H1 (cell line): ENCODE results near the gene FAM193A. TPM values are rescaled to one million over a fixed set of nuclear protein-coding genes. Genes with fewer than 3 reads are reported as not detected.

Experiments
- CTCF ChIA-PET: fragments of 300-600 bp; sonication (Branson Sonifier 250); formaldehyde crosslinking; loops from one replicate; lab custom pipeline; 2021; ENCODE audit not compliant: partially characterized antibody; lab: Charles Lee
- POLR2A ChIA-PET: fragments of 300-600 bp; sonication (Branson Sonifier 250); formaldehyde crosslinking; loops from one replicate; lab custom pipeline; 2021; ENCODE audit warnings: inconsistent platforms; ENCODE audit not compliant: partially characterized antibody; lab: Charles Lee
- DNase-seq, 2 experiments: peaks; one replicate each; pipeline versions ENCODE4 v3.0.0 to v3.0.0-alpha.2; 2010 to 2022; ENCODE audit warnings: low spot score in 2 of 2, low read depth in 1 of 2, mixed read lengths in 1 of 2
- FAIRE-seq: peaks from 2 replicates; lab custom pipeline; 2011; peaks lifted over from hg19 to GRCh38; lab: Jason Lieb, UNC
- H2AFZ ChIP-seq: 2 replicates; pipeline ENCODE4 v1.8.1; 2012; ENCODE audit warnings: low read length, inconsistent platforms
- H2AK5ac ChIP-seq: 2 replicates; pipeline ENCODE4 v1.6.1; 2013; ENCODE audit warnings: low read depth, low read length
- H2BK120ac ChIP-seq: replicated peaks from 2 replicates; pipeline ENCODE3; 2013; ENCODE audit warnings: low read depth, low read length, inconsistent platforms
- H2BK12ac ChIP-seq: 2 replicates; pipeline ENCODE4 v1.6.1; 2013; ENCODE audit warnings: low read depth, low read length
- H2BK15ac ChIP-seq: 2 replicates; pipeline ENCODE4 v1.6.1; 2013; ENCODE audit warnings: low read length
- H2BK20ac ChIP-seq: 2 replicates; pipeline ENCODE4 v1.6.1; 2013; ENCODE audit warnings: low read length
- H2BK5ac ChIP-seq: 2 replicates; pipeline ENCODE4 v1.6.1; 2013; ENCODE audit warnings: low read depth, low read length
- H3K14ac ChIP-seq: 2 replicates; pipeline ENCODE4 v1.6.1; 2013; ENCODE audit warnings: inconsistent platforms; ENCODE audit not compliant: insufficient read length
- H3K18ac ChIP-seq: 2 replicates; pipeline ENCODE4 v1.6.1; 2013; ENCODE audit warnings: low read length; ENCODE audit errors: extremely low read depth
- H3K23ac ChIP-seq: 2 replicates; pipeline ENCODE4 v1.6.1; 2013; ENCODE audit warnings: inconsistent platforms; ENCODE audit not compliant: insufficient read length
- H3K23me2 ChIP-seq: 2 replicates; pipeline ENCODE4 v1.6.1; 2013; ENCODE audit warnings: low read depth, low read length
- H3K27ac ChIP-seq: 2 replicates; pipeline ENCODE4 v1.6.1; 2011; ENCODE audit warnings: low read depth, low read length, inconsistent platforms
- H3K27me3 ChIP-seq, 4 experiments: replicated peaks in 1 of 4; 1 replicate in 1 of 4; 2 replicates in 3 of 4; pipeline versions ENCODE4 v1.6.1 to v1.8.1; 2011 to 2013; ENCODE audit warnings: low read length in 3 of 4, mild to moderate bottlenecking in 3 of 4, inconsistent platforms in 2 of 4, mixed read lengths in 2 of 4, moderate library complexity in 1 of 4; ENCODE audit not compliant: control insufficient read depth in 3 of 4, insufficient read depth in 3 of 4; ENCODE audit errors: extremely low read depth in 1 of 4
- H3K36me3 ChIP-seq, 4 experiments: 2 replicates each; pipeline versions ENCODE4 v1.6.1 to v1.8.1; 2011 to 2013; ENCODE audit warnings: mild to moderate bottlenecking in 4 of 4, low read length in 3 of 4, moderate library complexity in 2 of 4, control low read depth in 1 of 4, inconsistent platforms in 1 of 4; ENCODE audit not compliant: insufficient read depth in 4 of 4, control insufficient read depth in 2 of 4
- H3K4ac ChIP-seq: replicated peaks from 2 replicates; pipeline ENCODE3; 2013; ENCODE audit warnings: low read length, low read depth, mixed read lengths, inconsistent platforms; ENCODE audit not compliant: insufficient read length
- H3K4me1 ChIP-seq, 4 experiments: replicated peaks in 1 of 4; 1 replicate in 1 of 4; 2 replicates in 3 of 4; pipeline versions ENCODE4 v1.6.1 to v1.8.1; 2011 to 2013; ENCODE audit warnings: low read length in 3 of 4, inconsistent platforms in 2 of 4, mixed read lengths in 1 of 4; ENCODE audit not compliant: insufficient read depth in 4 of 4, control insufficient read depth in 3 of 4
- H3K4me2 ChIP-seq, 2 experiments: 2 replicates each; pipeline versions ENCODE4 v1.6.1 to v1.8.1; 2011 to 2013; ENCODE audit warnings: low read depth in 2 of 2, low read length in 2 of 2, control low read depth in 1 of 2, inconsistent platforms in 1 of 2, mild to moderate bottlenecking in 1 of 2; ENCODE audit not compliant: insufficient read depth in 1 of 2
- H3K4me3 ChIP-seq, 4 experiments: fragments of 200-600, 300-600 bp in 1 of 4; sonication (generic), shearing (Covaris generic), sonication (Bioruptor Twin) in 1 of 4; 2 replicates each; pipeline versions ENCODE4 v1.5.1 to v1.8.1; 2011 to 2016; ENCODE audit warnings: low read length in 4 of 4, low read depth in 3 of 4, control low read depth in 2 of 4, inconsistent platforms in 2 of 4, mild to moderate bottlenecking in 2 of 4, mixed read lengths in 1 of 4, moderate library complexity in 1 of 4; ENCODE audit not compliant: insufficient read depth in 2 of 4; ENCODE audit errors: extremely low read depth in 1 of 4
- H3K56ac ChIP-seq: replicated peaks from 2 replicates; pipeline ENCODE3; 2013; ENCODE audit warnings: low read depth, mild to moderate bottlenecking, mixed read lengths, low read length, inconsistent platforms; ENCODE audit not compliant: insufficient read length
- H3K79me1 ChIP-seq: 2 replicates; pipeline ENCODE4 v1.6.1; 2013; ENCODE audit warnings: low read depth, low read length, control low read depth
- H3K79me2 ChIP-seq, 2 experiments: 2 replicates each; pipeline versions ENCODE4 v1.6.1 to v1.8.1; 2012 to 2013; ENCODE audit warnings: low read length in 2 of 2, mild to moderate bottlenecking in 2 of 2, inconsistent platforms in 1 of 2; ENCODE audit not compliant: insufficient read depth in 2 of 2, control insufficient read depth in 1 of 2
- H3K9ac ChIP-seq, 4 experiments: replicated peaks in 1 of 4; 1 replicate in 1 of 4; 2 replicates in 3 of 4; pipeline versions ENCODE4 v1.6.1 to v1.8.1; 2011 to 2013; ENCODE audit warnings: low read depth in 3 of 4, low read length in 3 of 4, control low read depth in 2 of 4, mild to moderate bottlenecking in 2 of 4, moderate library complexity in 2 of 4, inconsistent platforms in 1 of 4; ENCODE audit errors: extremely low read depth in 1 of 4
- H3K9me3 ChIP-seq, 2 experiments: 2 replicates each; pipeline versions ENCODE4 v1.6.1 to v1.8.1; 2012 to 2013; ENCODE audit warnings: mild to moderate bottlenecking in 2 of 2, moderate library complexity in 2 of 2, control low read depth in 1 of 2, inconsistent platforms in 1 of 2, low read depth in 1 of 2, low read length in 1 of 2, mixed read lengths in 1 of 2; ENCODE audit not compliant: insufficient read depth in 2 of 2
- H4K20me1 ChIP-seq, 2 experiments: replicated peaks in 1 of 2; 2 replicates each; pipeline versions ENCODE3 to v1.8.1; 2011 to 2013; ENCODE audit warnings: inconsistent platforms in 2 of 2, low read length in 2 of 2, mild to moderate bottlenecking in 1 of 2; ENCODE audit not compliant: insufficient read depth in 2 of 2, control insufficient read depth in 1 of 2
- H4K5ac ChIP-seq: 2 replicates; pipeline ENCODE4 v1.6.1; 2013; ENCODE audit warnings: low read length, low read depth, mixed read lengths, inconsistent platforms; ENCODE audit not compliant: insufficient read length
- H4K8ac ChIP-seq: 2 replicates; pipeline ENCODE4 v1.8.0; 2013; ENCODE audit warnings: mild to moderate bottlenecking, moderate library complexity, low read length, inconsistent platforms; ENCODE audit not compliant: insufficient read depth; ENCODE audit errors: extremely low read depth
- H4K91ac ChIP-seq: replicated peaks from 2 replicates; pipeline ENCODE3; 2013; ENCODE audit warnings: low read length, mixed read lengths, inconsistent platforms; ENCODE audit not compliant: insufficient read length
- BACH1 ChIP-seq: IDR thresholded peaks from 2 replicates; pipeline ENCODE4 v1.6.1; 2012; ENCODE audit warnings: low read length, improper control_type of control experiment
- CEBPB ChIP-seq: IDR thresholded peaks from 2 replicates; pipeline ENCODE4 v1.6.1; 2012; ENCODE audit warnings: low read depth, low read length
- HDAC6 ChIP-seq: IDR thresholded peaks from one replicate; pipeline ENCODE4 v1.7.1; 2012; ENCODE audit warnings: low read depth, mild to moderate bottlenecking, inconsistent platforms, low read length, moderate library complexity
- MAX ChIP-seq: IDR thresholded peaks from 2 replicates; pipeline ENCODE4 v1.6.1; 2012; ENCODE audit warnings: inconsistent platforms
- NANOG ChIP-seq: IDR thresholded peaks from 2 replicates; pipeline ENCODE4 v1.6.1; 2011; ENCODE audit warnings: low read length, low read depth, mild to moderate bottlenecking, inconsistent platforms; ENCODE audit not compliant: insufficient read depth, poor library complexity, severe bottlenecking
- PHF8 ChIP-seq: fragments of 200-600 bp; sonication (generic); conservative IDR thresholded peaks from 2 replicates; pipeline ENCODE4 v1.7.1; 2012; ENCODE audit warnings: low read depth, mild to moderate bottlenecking, inconsistent platforms, low read length, moderate library complexity
- POLR2AphosphoS5 ChIP-seq: IDR thresholded peaks from 2 replicates; pipeline ENCODE4 v1.6.1; 2011; ENCODE audit warnings: low read depth, low read length
- RXRA ChIP-seq: IDR thresholded peaks from 2 replicates; pipeline ENCODE4 v1.6.1; 2011; ENCODE audit warnings: low read depth, mild to moderate bottlenecking, low read length, moderate library complexity; ENCODE audit not compliant: insufficient read depth
- SIX5 ChIP-seq: IDR thresholded peaks from 2 replicates; pipeline ENCODE4 v1.6.1; 2011; ENCODE audit warnings: mild to moderate bottlenecking, low read depth, low read length
- TAF1 ChIP-seq: IDR thresholded peaks from 2 replicates; pipeline ENCODE4 v1.6.1; 2011; ENCODE audit warnings: mild to moderate bottlenecking, low read depth, low read length
- TBP ChIP-seq: IDR thresholded peaks from 2 replicates; pipeline ENCODE4 v1.6.1; 2011; ENCODE audit warnings: low read depth, low read length, improper control_type of control experiment
- TCF12 ChIP-seq: IDR thresholded peaks from 2 replicates; pipeline ENCODE4 v1.6.1; 2011; ENCODE audit warnings: low read depth, mild to moderate bottlenecking, low read length
- USF2 ChIP-seq: IDR thresholded peaks from 2 replicates; pipeline ENCODE4 v1.6.1; 2011; ENCODE audit warnings: low read length, improper control_type of control experiment
- YY1 ChIP-seq: IDR thresholded peaks from 2 replicates; pipeline ENCODE4 v1.6.1; 2011; ENCODE audit warnings: low read depth, mild to moderate bottlenecking, low read length
- ZNF274 ChIP-seq: IDR thresholded peaks from 2 replicates; pipeline ENCODE4 v1.7.0; 2012; ENCODE audit warnings: low read length, borderline replicate concordance; ENCODE audit errors: extremely low read depth
- WGBS, 2 experiments: shearing (Covaris generic) in 1 of 2; methylation state at CpG; one replicate each; pipeline versions ENCODE4 v1.1.6 to v1.1.7; 2013 to 2015; ENCODE audit warnings: low lambda C conversion rate in 2 of 2, mixed read lengths in 2 of 2, inconsistent platforms in 1 of 2, low coverage in 1 of 2, missing lambda C conversion rate in 1 of 2; ENCODE audit not compliant: insufficient replicate concordance in 2 of 2, insufficient coverage in 1 of 2, insufficient read length in 1 of 2; ENCODE audit errors: extremely low coverage in 1 of 2, missing lambda C conversion rate in 1 of 2; 5-methylcytosine and 5-hydroxymethylcytosine counted together
- polyA plus RNA-seq, 7 experiments: library from polyadenylated mRNA; depleted of rRNA in 3 of 7; stranded (reverse) in 5 of 7; unstranded in 2 of 7; fragments of >200 nt in 5 of 7; fragments of 200-250 nt in 2 of 7; gene quantifications; 1 replicate in 5 of 7; 2 replicates in 1 of 7; 4 replicates in 1 of 7; pipeline versions ENCODE4 v1.2.1 to v1.2.3, GENCODE V29; 2011 to 2013; ENCODE audit warnings: missing spikeins in 2 of 7, mixed read lengths in 2 of 7
- total RNA-seq: library from RNA; stranded (reverse); fragmentation: NEBNext Ultra II Directional; extraction: Animal tissue kit (Norgen Biotek cat#: 25700); gene quantifications from 2 replicates; pipeline ENCODE4 v1.2.1, GENCODE V29; 2021

Gene FAM193A
- total and polyA plus RNA-seq, 2 of the 8 experiments (the other 6 are each of a cell fraction or from before 2014, with no cell fraction given), result 8.7 to 26.2 TPM

DNA sequence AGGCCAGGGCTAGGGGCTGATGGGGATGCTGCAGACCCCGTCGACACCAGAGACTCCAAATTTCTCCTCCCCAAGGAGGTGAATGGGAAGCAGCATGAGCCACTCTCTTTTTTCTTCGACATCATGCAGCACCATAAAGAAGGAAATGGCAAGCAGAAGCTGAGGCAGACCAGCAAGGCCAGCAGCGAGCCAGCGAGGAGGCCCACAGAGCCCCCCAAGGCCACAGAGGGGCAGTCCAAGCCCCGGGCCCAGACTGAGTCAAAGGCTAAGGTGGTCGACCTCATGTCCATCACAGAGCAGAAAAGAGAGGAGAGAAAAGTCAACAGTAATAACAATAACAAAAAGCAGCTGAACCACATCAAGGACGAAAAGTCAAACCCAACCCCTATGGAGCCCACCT is 163.6 kb downstream of the FAM193A start:
- no peak for FAIRE-seq
- CTCF ChIA-PET, result interaction anchor here (1.6 kb wide), 1 partner anchor 69 kb away, joined by 3 read pairs; no protein-coding TSS in a partner anchor
- TF ChIP-seq CEBPB (no peak), RXRA (no peak), HDAC6 (no peak), ZNF274 (no peak), YY1 (no peak), PHF8 (no peak), TBP (no peak), BACH1 (no peak), TCF12 (no peak), USF2 (no peak), NANOG (no peak), SIX5 (no peak), TAF1 (no peak), MAX (no peak), POLR2AphosphoS5 (no peak)

More for the DNA sequence above, 163.6 kb downstream of the FAM193A start:
- no peak overlapping the region for H2AK5ac ChIP-seq
- no peak overlapping the region for H2BK5ac ChIP-seq
- no peak overlapping the region for H3K18ac ChIP-seq
- H3K4me3 ChIP-seq, result no peak overlapping the region
- H3K36me3 ChIP-seq, result peaks cover 20 to 58% (median 46%) of the 10 kb centered on the region in 4 experiments; a peak in 7 of 8 replicates
- no peak overlapping the region for H3K4me2 ChIP-seq
- no peak for DNase-seq
- H4K91ac ChIP-seq, result no peak overlapping the region
- H3K79me1 ChIP-seq, result no peaks in the 10 kb centered on the region
- no peak overlapping the region for H2AFZ ChIP-seq
- no peaks in the 10 kb centered on the region for H3K9me3 ChIP-seq
- no peak overlapping the region for H3K23ac ChIP-seq
- no peak overlapping the region for H2BK15ac ChIP-seq
- H2BK20ac ChIP-seq, result no peak overlapping the region
- H4K8ac ChIP-seq, result no peak overlapping the region
- no peak overlapping the region for H3K14ac ChIP-seq
- H3K23me2 ChIP-seq, result no peaks in the 10 kb centered on the region
- H3K27me3 ChIP-seq, result no peaks in the 10 kb centered on the region
- no peaks in the 10 kb centered on the region for H3K79me2 ChIP-seq
- POLR2A ChIA-PET, result no interaction called here
- H3K4ac ChIP-seq, result no peak overlapping the region
- no peak overlapping the region for H3K56ac ChIP-seq
- no peak overlapping the region for H3K27ac ChIP-seq
- 92% methylated on average over 8 of the region's 8 CpGs; no CpG with 5 or more reads in 1 of the 2 experiments for WGBS, 2 experiments
- no peak overlapping the region for H4K5ac ChIP-seq
- H2BK12ac ChIP-seq, result no peak overlapping the region
- H2BK120ac ChIP-seq, result no peak overlapping the region
- H3K4me1 ChIP-seq, result no peaks in the 10 kb centered on the region
- peaks cover 3 to 17% of the 10 kb centered on the region in 2 experiments for H4K20me1 ChIP-seq
- no peak overlapping the region for H3K9ac ChIP-seq
